Measurements from ENCODE around the gene FLNB.

The FLNB gene

DNA sequence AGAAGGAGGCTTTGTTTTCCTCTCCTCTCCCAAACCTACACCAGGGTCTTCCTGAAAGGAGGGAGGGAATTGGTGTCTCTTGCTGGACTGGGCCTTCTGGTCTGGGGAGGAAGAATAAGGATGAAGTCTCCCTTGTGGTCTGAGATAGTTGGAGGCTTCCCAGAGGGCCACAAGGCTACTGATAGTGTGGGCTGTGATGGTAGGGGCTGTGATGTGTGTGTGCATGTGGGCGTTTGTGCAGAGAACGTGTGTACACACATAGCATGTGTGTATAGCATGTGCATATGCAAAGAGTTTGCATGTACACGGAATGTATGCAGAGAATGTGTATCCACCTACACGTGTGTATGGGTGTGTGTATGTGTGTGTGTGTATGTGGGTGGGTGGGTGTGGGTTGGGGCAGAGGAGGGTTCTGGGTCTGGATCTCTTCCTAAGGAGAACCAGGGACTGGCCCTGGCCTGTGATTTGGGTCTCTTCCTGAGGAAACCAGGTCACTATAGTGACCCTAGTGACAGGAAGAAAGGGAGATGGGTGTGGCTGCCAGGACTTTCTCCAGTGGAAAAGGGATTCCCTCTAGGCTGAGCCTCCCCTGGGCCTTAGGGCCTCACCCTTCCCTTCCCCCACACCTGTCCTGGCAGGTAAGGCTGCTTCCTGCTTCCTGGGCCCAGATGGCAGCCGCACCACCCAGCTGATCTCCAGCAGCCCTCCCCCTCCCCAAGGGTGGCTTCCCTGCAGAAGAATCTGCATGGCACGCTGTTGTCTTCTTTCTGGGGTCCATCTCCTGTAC is 1.7 kb downstream of the FLNB start:
- DNase-seq, result no peak

GRCh38 chr3:58010562-58010961 is 2.3 kb downstream of the FLNB start:
- no peak for DNase-seq

GRCh38 chr3:58011580-58011979 is 3.4 kb downstream of the FLNB start:
- DNase-seq, result no peak

DNA sequence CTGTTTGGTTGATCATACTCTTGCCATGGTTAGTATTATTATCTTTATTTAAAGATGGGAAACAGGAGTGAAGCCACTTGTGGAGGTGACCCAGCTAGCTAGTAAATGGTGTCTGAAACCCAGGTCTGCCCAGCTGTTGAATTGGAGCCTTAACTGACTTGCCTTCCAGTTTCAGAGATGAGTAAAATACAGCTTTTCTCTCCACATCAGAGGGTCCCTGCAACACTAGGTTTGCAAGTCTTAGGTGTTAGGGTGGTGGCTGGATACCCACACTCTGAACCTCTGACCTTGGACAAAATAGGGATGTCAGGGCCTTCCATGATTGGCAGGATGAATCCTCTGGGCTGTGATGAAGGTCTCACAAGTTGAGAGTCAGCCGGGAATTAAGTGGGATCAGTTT is 4.1 kb downstream of the FLNB start:
- DNase-seq, result no peak

DNA sequence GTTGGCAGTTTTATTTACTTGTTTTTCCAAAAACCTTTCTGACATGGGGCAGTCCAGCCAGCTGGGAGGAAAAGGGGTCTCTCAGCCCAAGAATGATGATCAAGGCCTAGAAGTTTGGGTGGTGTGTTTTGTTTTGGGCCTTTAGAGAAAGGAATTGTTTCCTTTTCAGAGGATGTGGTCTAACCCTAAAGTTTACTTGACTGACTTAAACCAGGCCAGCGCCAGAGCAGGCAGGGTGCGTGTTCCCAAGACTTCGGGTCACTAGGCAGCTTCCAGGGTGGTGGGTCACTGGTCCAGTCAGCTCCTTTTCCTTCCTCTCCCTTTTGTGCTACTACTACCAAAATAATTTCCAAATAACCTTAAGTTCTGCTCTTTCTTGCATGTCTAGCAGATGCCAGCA is 4.9 kb downstream of the FLNB start:
- DNase-seq, result no peak

- no peak for DNase-seq
Observed at GRCh38 chr3:58013973-58014649, 5.9 kb downstream of the FLNB start.

GRCh38 chr3:58015520-58015915 is 7.3 kb downstream of the FLNB start:
- DNase-seq, result no peak

- no peak for DNase-seq
Observed at GRCh38 chr3:58016710-58017109, 8.5 kb downstream of the FLNB start.

GRCh38 chr3:58018892-58019742 is 10.9 kb downstream of the FLNB start:
- no peak for DNase-seq

GRCh38 chr3:58020783-58021071 is 12.5 kb downstream of the FLNB start:
- DNase-seq, result no peak

- DNase-seq, result no peak
Observed at GRCh38 chr3:58021072-58021959, 13.1 kb downstream of the FLNB start.

DNA sequence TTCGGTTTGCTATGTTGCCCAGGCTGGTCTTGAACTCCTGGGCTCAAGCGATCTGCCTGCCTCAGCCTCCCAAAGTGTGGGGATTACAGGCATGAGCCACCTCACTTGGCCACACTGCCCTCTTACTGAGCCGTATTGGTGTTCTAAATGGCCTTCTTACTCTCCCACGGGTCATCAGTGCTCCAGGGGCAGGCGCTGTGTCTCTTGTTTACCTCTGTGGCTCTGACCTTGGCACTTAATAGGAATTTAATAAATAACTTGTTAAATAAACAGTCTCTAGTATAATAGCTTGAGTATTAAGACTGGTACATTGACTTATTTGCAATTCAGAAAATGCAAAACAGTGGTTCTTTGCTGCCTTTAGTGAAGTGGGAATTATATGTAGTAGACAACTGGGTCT is 13.7 kb downstream of the FLNB start:
- no peak for DNase-seq

GRCh38 chr3:58022490-58022889 is 14.3 kb downstream of the FLNB start:
- DNase-seq, result no peak

- DNase-seq, result no peak
Observed at GRCh38 chr3:58023531-58023930, 15.3 kb downstream of the FLNB start.

DNA sequence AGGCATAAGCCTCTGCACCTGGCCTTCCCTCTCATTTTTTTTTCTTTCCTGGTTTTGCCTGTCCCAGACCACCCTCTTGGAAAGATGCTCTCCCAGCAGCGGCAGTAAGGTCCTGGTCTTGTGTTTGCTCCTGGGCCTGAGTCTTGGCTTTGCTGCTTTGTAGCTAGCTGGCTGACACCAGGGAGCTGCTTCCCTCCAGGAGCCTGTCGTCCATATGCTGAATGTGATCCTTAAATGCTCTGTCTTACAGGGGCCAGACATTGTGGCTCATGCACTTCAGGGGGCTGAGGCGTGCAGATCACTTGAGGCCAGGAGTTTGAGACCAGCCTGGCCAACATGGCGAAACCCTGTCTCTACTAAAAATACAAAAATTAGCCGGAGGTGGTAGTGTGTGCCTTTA is 17.2 kb downstream of the FLNB start:
- DNase-seq, result no peak

- no peak for DNase-seq
Observed at GRCh38 chr3:58025837-58026569, 17.8 kb downstream of the FLNB start.

DNA sequence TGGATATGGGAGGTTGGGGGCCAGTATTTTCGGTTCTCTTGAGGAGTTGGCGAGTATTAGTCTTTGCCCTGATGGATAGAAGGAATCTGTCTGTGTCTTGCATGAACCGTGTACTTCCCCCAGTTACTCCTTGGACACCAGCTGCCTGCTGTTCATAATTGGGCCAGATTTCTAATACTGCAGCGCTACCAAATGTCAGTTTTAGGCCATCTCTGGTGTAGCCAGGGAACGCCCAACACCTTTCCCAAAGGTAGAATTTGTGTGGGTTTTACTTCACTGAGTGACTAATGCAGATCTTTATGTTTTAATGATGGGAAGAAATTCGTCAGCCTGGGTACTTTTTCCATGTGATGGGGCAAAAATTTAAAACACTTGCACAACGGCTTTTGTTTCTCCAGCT is 18.4 kb downstream of the FLNB start:
- DNase-seq, result no peak

GRCh38 chr3:58027704-58028317 is 19.6 kb downstream of the FLNB start:
- DNase-seq, result no peak

DNA sequence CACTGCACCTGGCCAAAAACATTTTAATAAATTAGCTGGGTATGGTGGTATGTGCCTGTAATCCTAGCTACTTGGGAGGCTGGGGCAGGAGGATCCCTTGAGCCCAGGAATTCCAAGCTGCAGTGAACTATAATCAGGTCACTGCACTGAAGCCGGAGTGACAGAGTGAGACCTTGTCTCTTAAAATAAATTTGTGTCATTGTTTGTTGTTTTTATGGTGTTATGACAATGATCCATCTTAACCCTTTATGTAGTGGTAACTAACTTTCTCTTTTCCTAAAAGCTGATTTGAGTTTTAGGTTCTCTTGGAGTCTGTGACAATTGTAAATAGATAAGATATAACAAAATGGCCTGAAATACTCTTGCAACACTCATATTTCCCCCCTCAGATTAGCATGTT is 20.7 kb downstream of the FLNB start:
- DNase-seq, result no peak

DNA sequence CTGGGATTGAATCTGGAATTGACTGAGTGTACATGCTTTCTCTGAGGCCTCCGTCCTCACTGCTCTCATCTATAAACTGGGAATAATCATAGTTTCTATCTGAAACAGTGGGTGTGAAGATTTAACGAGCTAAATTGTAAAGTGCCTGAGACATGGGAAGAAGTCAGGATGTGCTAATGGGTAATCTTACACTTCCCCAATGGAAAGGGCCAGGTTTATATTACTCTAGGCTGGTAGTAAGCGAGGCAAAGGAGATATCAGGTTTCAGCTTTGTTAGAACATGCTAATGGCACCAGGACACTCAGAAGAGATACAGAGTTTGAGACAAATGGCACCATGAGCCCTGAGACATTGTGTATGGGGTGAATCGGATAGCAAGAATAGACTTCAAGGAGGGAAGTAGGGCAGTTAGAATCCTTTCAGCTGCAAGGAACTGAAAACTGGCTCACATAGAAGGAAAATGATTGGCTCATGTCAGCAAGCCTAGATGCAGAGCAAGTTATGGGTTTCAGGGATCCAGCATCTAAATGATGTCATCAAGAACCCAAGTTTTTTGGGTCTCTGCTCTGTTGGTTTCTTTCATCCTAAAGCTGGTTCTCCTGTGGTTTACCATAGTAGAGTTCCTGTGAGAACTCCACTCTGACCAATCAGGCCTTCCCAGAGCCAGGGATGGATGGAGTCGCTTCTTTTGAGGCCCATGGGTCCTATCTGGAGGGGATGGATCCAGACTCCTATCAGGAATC is 21.8 kb downstream of the FLNB start:
- no peak for DNase-seq

GRCh38 chr3:58032186-58032585 is 24.0 kb downstream of the FLNB start:
- DNase-seq, result no peak
